ENCODE results near the gene CACNG4. TPM values are rescaled to one million over a fixed set of nuclear protein-coding genes. Genes with fewer than 3 reads are reported as not detected.

CACNG4 gene
- total RNA-seq, 6 experiments from 2014 or later = not detected

- Mint-ChIP-seq H3K27me3 (ENCODE audit: insufficient read depth) (peaks cover 25% of the 10 kb centered on the region), H3K36me3 (ENCODE audit: low read depth) (peaks cover 14% of the 10 kb centered on the region), H3K27ac (no peak within 1 kb of the TSS), H3K4me3 (no peak within 1 kb of the TSS), H3K9me3 (peaks cover 25% of the 10 kb centered on the region), H3K4me1 (ENCODE audit: low read depth) (no peaks in the 10 kb centered on the region)
- no peak for TF ChIP-seq CTCF (IDR thresholded peaks at IDR 0.05)
- DNase-seq = no peak
Observed at GRCh38 chr17:67044016-67044772, 79.7 kb downstream of the CACNG4 start, which contains the start of gene CACNG1. Gene CACNG1 (plus strand): TSS chr17:67044554. CDS start chr17:67044661, 107 bp downstream.

DNA sequence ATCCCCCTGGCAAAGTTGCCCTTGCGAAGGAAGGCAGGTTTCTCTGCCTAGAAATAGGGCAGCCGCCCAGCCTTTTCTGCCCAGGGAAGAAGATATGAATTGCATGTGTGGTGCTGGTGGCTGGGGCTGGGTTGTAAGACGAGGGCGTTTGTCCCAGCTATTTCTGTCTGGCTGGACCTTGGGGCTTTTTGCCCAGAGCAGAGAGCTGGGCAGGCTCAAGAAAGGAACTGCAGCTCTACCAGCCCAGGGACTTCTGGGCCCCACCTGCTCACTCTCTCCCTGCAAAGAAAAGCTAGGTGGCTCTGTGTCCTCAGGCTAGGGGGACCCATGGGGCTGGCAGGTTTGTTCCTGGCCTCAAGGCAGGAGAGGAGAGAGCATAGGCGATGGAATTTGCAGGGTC is 80.4 kb downstream of the CACNG4 start:
- no peak overlapping the region for H3K4me3 Mint-ChIP-seq
- H3K36me3 Mint-ChIP-seq (ENCODE audit: low read depth) = peaks cover 14% of the 10 kb centered on the region
- H3K4me1 Mint-ChIP-seq (ENCODE audit: low read depth) = no peaks in the 10 kb centered on the region
- TF ChIP-seq CTCF (IDR thresholded peaks at IDR 0.05) = no peak
- H3K27me3 Mint-ChIP-seq (ENCODE audit: insufficient read depth) = peaks cover 31% of the 10 kb centered on the region
- H3K27ac Mint-ChIP-seq = no peak overlapping the region
- peaks cover 30% of the 10 kb centered on the region for H3K9me3 Mint-ChIP-seq
- DNase-seq = no peak

DNA sequence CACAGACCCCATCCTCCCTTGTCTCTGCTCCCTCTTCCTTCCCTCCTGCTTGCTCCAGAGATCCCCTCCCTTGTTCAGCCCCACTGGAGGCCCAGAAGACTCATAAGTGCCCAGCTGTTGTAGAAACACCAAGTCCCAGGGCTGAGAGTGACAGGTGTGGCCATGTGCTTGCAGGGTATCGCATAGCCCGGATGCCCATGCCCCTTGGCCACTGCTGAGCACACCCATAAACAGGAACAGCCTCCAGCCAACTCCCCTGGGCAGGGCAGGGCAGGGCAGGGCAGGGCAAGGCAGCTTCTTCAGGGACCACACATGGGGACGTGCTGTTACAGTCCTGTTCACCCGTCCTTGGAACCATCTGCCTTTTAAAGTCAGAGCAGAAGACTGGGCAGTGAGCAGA is 81.9 kb downstream of the CACNG4 start:
- Mint-ChIP-seq H3K27me3 (ENCODE audit: insufficient read depth) (peaks cover 31% of the 10 kb centered on the region), H3K4me3 (no peak overlapping the region), H3K9me3 (peaks cover 30% of the 10 kb centered on the region), H3K27ac (no peak overlapping the region), H3K4me1 (ENCODE audit: low read depth) (no peaks in the 10 kb centered on the region), H3K36me3 (ENCODE audit: low read depth) (peaks cover 14% of the 10 kb centered on the region)
- no peak for TF ChIP-seq CTCF (IDR thresholded peaks at IDR 0.05)
- DNase-seq = no peak

DNA sequence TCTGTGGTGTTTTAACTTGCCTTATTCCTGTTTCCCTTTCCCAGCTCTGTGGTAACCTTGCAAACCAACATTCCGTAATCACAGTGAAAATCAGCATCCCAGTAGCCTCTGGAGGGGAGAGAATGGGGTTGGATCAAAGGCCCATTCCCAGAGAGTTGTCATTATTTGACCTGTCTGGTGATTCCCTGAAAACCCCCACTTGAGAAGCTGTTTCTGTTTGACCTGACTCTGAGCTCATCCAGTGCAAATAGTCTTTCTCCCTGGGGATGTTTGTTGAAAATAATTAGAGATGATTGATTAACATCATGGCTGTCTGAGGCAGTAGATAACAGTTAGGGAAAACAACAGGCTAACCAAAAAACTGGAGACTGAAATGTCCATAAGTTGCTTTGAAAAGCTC is 82.9 kb downstream of the CACNG4 start:
- peaks cover 30% of the 10 kb centered on the region for H3K9me3 Mint-ChIP-seq
- no peak overlapping the region for H3K27ac Mint-ChIP-seq
- H3K4me1 Mint-ChIP-seq (ENCODE audit: low read depth) = no peaks in the 10 kb centered on the region
- no peak overlapping the region for H3K4me3 Mint-ChIP-seq
- DNase-seq = no peak
- peaks cover 31% of the 10 kb centered on the region for H3K27me3 Mint-ChIP-seq (ENCODE audit: insufficient read depth)
- no peak for TF ChIP-seq CTCF (IDR thresholded peaks at IDR 0.05)
- H3K36me3 Mint-ChIP-seq (ENCODE audit: low read depth) = peaks cover 14% of the 10 kb centered on the region

DNA sequence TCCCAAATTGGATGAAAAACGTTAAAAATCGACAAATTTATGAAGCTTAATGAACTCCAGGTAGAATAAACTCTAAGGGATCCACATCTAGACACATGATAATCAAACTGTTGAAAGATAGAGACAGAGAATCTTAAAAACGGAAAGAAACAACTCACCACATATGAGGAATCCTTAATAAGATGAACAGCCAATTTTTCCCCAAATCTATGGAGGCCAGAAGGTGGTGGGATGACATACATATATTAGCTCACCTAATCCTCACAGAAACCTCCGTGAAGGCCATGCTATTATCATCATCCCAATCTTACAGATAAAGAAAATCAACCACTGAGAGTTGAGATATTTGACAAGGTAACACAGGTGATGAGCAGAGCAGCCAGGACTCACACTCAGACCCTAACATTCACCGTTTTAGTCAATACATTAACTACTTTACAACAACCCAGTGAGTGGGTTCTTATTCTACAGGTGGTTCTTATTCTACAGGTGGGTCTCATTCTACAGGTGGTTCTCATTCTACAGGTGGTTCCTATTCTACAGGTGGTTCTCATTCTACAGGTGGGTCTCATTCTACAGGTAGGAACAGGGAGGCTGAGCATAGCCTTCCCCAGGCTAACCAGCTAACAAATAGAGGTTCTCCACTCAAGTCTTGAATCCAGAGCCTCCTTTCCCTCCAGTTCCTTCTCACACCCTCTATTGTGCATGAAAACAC is 84.7 kb downstream of the CACNG4 start:
- H3K4me1 Mint-ChIP-seq (ENCODE audit: low read depth) = no peaks in the 10 kb centered on the region
- peaks cover 24% of the 10 kb centered on the region for H3K27me3 Mint-ChIP-seq (ENCODE audit: insufficient read depth)
- TF ChIP-seq CTCF (IDR thresholded peaks at IDR 0.05) = no peak

More for the DNA sequence above, 84.7 kb downstream of the CACNG4 start:
- no peak overlapping the region for H3K27ac Mint-ChIP-seq
- peaks cover 14% of the 10 kb centered on the region for H3K36me3 Mint-ChIP-seq (ENCODE audit: low read depth)
- H3K4me3 Mint-ChIP-seq = no peak overlapping the region
- DNase-seq = no peak
- H3K9me3 Mint-ChIP-seq = peaks cover 30% of the 10 kb centered on the region

All from HFFc6 (cell line).